IPS-15b (cell line): ENCODE data around the gene MRPL11.

Experiments used
- H3K27me3 ChIP-seq: one replicate; pipeline ENCODE4 v1.6.1; 2013; ENCODE audit warnings: low read length; ENCODE audit not compliant: control insufficient read depth, insufficient read depth
- H3K36me3 ChIP-seq: one replicate; pipeline ENCODE4 v1.6.1; 2013; ENCODE audit warnings: low read length; ENCODE audit not compliant: control insufficient read depth, insufficient read depth
- H3K4me1 ChIP-seq: one replicate; pipeline ENCODE4 v1.6.1; 2013; ENCODE audit warnings: mild to moderate bottlenecking, low read length; ENCODE audit not compliant: control insufficient read depth, insufficient read depth
- H3K4me3 ChIP-seq: one replicate; pipeline ENCODE4 v1.5.1; 2013; ENCODE audit warnings: low read depth, low read length
- H3K9ac ChIP-seq: one replicate; pipeline ENCODE4 v1.6.1; 2013; ENCODE audit warnings: low read depth, mild to moderate bottlenecking, low read length
- H3K9me3 ChIP-seq: one replicate; pipeline ENCODE4 v1.6.1; 2013; ENCODE audit warnings: mild to moderate bottlenecking, low read length; ENCODE audit not compliant: control insufficient read depth, insufficient read depth

MRPL11 gene

GRCh38 chr11:66473608-66474515 lies 35.2 kb upstream of the MRPL11 start:
- Histone ChIP-seq H3K9ac (no peak overlapping the region), H3K4me3 (no peak overlapping the region), H3K9me3 (no peaks in the 10 kb centered on the region), H3K4me1 (no peaks in the 10 kb centered on the region), H3K27me3 (no peaks in the 10 kb centered on the region), H3K36me3 (peaks cover 9% of the 10 kb centered on the region)

DNA sequence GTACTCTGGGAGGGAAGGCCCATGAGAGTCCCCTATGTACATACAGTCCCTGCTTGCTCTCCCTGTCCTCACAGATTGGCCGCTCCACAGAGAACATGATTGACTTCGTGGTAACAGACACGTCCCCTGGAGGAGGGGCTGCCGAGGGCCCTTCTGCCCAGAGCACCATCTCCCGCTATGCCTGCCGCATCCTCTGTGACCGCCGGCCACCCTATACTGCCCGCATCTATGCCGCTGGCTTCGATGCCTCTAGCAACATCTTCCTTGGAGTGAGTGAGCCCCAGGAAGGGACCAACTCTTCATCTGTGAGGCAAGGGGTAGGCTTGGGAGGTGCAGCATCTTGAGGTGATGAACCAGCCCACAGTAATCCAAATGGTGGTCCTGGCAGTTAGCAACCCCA lies 34.5 kb upstream of the MRPL11 start:
- H3K9ac ChIP-seq = no peak overlapping the region
- no peaks in the 10 kb centered on the region for H3K4me1 ChIP-seq
- H3K9me3 ChIP-seq = no peaks in the 10 kb centered on the region
- no peak overlapping the region for H3K4me3 ChIP-seq
- H3K36me3 ChIP-seq = peaks cover 9% of the 10 kb centered on the region
- no peaks in the 10 kb centered on the region for H3K27me3 ChIP-seq

DNA sequence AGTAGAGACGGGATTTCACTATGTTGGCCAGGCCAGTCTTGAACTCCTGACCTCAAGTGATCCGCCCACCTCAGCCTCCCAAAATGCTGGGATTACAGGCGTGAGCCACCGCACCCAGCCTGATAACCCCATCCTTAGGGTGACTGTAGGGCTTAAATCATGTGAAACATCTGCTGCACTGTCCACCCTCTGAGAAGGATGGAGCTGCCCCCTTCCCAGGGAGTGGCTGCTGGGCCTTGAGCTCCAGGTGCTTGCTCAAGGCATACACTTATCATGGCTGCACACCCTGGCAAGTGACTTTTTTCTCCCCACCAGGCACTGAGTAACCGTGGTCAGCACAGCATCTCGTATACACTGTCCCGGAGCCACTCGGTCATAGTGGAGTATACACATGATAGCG lies 33.4 kb upstream of the MRPL11 start:
- no peaks in the 10 kb centered on the region for H3K9me3 ChIP-seq
- H3K4me1 ChIP-seq = peaks cover 2% of the 10 kb centered on the region
- H3K36me3 ChIP-seq = peaks cover 9% of the 10 kb centered on the region
- no peaks in the 10 kb centered on the region for H3K27me3 ChIP-seq
- no peak overlapping the region for H3K9ac ChIP-seq
- H3K4me3 ChIP-seq = no peak overlapping the region

DNA sequence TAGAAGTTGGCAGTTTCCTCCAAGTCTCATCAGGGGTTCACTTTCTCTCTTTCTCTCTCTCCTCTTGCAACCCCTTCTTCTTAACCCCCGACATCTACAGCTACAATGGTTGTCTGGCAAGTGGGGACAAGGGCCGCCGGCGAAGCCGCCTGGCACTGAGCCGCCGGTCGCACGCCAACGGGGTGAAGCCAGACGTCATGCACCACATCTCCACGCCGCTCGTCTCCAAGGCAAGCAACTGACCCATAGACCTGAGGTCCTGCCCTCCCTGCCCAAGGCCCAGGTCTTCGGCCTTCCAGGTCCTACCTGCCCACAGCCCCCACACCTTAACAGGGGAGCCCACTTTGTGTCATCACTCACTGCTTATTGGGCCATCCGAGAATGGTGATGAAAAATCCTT lies 32.5 kb upstream of the MRPL11 start:
- H3K27me3 ChIP-seq = no peaks in the 10 kb centered on the region
- H3K9me3 ChIP-seq = no peaks in the 10 kb centered on the region
- H3K36me3 ChIP-seq = peaks cover 7% of the 10 kb centered on the region
- no peak overlapping the region for H3K4me3 ChIP-seq
- peaks cover 2% of the 10 kb centered on the region for H3K4me1 ChIP-seq
- no peak overlapping the region for H3K9ac ChIP-seq

- Histone ChIP-seq H3K27me3 (no peaks in the 10 kb centered on the region), H3K36me3 (peaks cover 4% of the 10 kb centered on the region), H3K9me3 (no peaks in the 10 kb centered on the region), H3K4me1 (peaks cover 6% of the 10 kb centered on the region), H3K9ac (no peak overlapping the region), H3K4me3 (no peak overlapping the region)
Measured at GRCh38 chr11:66470015-66470414, 31.4 kb upstream of the MRPL11 start.

GRCh38 chr11:66469441-66469840 lies 30.8 kb upstream of the MRPL11 start:
- peaks cover 4% of the 10 kb centered on the region for H3K36me3 ChIP-seq
- H3K4me1 ChIP-seq = peaks cover 10% of the 10 kb centered on the region
- H3K4me3 ChIP-seq = no peak overlapping the region
- no peak overlapping the region for H3K9ac ChIP-seq
- H3K27me3 ChIP-seq = no peaks in the 10 kb centered on the region
- no peaks in the 10 kb centered on the region for H3K9me3 ChIP-seq

DNA sequence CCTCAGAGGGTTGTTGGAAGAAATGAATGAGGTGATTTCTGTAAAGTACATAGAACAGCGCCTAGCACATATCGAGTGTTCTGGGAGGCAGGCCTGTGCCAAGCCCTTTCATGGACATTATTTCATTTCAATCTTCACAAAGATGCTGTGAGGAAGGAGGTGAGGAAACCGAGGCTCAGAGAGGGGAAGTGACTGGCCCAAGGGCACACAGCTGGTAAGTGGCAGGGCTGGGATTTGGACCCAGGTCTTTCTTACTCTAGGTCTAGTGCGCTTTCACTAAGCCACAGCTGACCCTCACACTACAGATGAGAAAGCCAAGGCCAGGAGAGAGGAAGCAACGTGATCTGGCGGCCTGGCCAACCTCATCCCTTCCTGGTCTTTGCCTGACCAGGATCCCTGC lies 30.0 kb upstream of the MRPL11 start:
- Histone ChIP-seq H3K9me3 (no peaks in the 10 kb centered on the region), H3K36me3 (peaks cover 4% of the 10 kb centered on the region), H3K9ac (no peak overlapping the region), H3K4me3 (no peak overlapping the region), H3K4me1 (peaks cover 10% of the 10 kb centered on the region), H3K27me3 (no peaks in the 10 kb centered on the region)

DNA sequence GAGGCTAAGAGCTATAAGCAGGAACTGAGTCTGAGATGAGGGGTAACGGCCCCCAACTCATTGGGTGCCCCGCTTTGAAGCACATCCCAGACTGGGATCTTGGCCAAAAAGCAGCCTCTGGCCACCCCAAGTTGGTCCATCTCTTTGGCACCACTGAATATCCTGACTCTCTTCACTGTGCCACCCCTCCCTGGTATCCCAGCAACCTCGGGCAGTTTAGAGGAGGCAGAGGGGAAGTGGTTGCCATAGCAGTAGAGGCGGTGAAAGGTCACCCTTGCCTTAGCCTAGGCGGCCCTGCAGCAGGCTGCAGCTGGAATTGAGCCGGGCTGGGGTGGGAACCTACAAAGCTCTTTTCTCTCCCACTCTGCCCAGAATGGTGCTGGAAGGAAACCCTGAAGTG lies 29.1 kb upstream of the MRPL11 start:
- no peaks in the 10 kb centered on the region for H3K27me3 ChIP-seq
- H3K9me3 ChIP-seq = no peaks in the 10 kb centered on the region
- H3K36me3 ChIP-seq = peaks cover 4% of the 10 kb centered on the region
- H3K9ac ChIP-seq = no peak overlapping the region
- H3K4me1 ChIP-seq = peaks cover 10% of the 10 kb centered on the region
- H3K4me3 ChIP-seq = peak overlapping the region; percentile 40

DNA sequence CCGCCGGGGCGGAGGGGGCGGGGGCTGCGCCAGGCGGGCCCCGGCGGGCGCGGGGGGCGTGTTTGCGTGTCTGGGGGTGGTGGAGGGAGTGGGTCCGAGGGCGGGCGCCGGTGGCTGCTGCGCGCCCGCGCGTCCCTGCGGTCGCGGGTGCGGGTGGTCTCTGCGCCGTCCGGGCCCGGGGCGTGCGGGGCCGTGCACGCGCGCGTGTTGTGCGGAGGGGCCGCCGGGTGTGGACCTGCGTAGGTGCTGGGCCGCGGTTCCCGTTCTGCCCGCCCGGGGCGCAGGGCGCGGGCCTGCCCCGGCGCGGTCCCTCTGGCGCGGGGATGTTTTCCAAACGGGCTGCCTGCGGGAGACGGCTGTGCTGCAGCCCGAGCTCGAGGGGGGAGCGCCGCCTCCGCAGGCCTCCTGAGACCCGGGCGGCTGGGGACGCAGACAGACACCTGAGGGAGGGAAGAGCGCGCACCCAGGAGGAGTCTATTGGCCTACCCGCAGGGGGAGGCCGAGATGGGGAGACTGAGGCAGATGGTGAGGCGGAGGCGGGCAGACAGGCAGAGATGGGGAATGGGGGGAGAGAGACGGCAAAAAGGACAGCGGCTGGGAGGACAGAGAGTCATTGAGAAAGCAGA lies 28.5 kb upstream of the MRPL11 start:
- H3K4me3 ChIP-seq = peak overlapping the region; percentile 40
- H3K36me3 ChIP-seq = peaks cover 4% of the 10 kb centered on the region
- peaks cover 10% of the 10 kb centered on the region for H3K4me1 ChIP-seq
- no peaks in the 10 kb centered on the region for H3K9me3 ChIP-seq
- H3K9ac ChIP-seq = no peak overlapping the region
- no peaks in the 10 kb centered on the region for H3K27me3 ChIP-seq

DNA sequence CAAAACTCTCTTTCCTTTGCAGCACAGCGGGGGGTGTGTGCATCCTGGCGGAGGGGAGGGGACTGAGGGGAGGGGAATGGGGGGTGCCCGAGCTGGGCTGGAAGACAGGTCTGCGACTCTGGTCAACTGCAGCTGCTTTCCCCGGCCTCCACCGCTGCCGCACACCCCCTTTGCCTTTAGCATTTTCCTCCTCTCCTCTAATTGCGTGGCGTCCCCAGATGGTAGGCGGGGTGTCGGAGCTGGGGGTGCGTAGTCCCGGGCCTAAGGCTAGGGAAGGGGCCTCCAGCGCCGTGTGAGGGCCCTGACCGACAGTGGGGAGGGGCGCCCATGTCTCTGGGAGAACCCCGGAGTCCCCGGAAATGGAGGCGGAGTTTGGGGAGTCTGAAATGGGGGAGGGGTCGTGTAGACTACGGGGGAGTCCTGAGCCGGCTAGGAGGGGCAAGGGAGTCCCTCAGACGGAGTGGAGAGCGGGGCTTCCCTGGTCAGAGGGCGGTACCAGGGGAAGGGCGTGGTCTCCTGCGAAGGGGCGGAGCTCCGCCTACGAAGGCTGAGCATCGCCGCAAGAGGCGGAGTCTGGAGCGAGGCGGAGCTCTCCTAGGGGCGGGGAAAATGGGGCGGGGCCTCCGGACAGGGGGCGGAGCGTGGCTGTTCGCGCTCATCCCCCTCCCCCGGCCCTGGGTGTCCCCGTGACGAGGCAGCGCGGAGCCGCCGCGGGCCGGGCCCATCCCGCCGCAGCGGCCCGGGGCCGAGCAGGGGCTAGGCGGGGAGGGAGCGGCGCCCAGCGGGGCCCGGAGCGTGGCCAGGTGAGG lies 27.8 kb upstream of the MRPL11 start, which contains the start of gene PELI3:
TSS of gene PELI3 (plus strand) at position 681 of the 809 bp plus-strand sequence. CDS start 1,224 bp downstream, outside the sequence.
- H3K9ac ChIP-seq = no peak within 1 kb of the TSS
- no peaks in the 10 kb centered on the region for H3K27me3 ChIP-seq
- H3K9me3 ChIP-seq = no peaks in the 10 kb centered on the region
- H3K36me3 ChIP-seq = peaks cover 4% of the 10 kb centered on the region
- H3K4me3 ChIP-seq = peak within 1 kb of the TSS; percentile 66
- H3K4me1 ChIP-seq = peaks cover 10% of the 10 kb centered on the region

DNA sequence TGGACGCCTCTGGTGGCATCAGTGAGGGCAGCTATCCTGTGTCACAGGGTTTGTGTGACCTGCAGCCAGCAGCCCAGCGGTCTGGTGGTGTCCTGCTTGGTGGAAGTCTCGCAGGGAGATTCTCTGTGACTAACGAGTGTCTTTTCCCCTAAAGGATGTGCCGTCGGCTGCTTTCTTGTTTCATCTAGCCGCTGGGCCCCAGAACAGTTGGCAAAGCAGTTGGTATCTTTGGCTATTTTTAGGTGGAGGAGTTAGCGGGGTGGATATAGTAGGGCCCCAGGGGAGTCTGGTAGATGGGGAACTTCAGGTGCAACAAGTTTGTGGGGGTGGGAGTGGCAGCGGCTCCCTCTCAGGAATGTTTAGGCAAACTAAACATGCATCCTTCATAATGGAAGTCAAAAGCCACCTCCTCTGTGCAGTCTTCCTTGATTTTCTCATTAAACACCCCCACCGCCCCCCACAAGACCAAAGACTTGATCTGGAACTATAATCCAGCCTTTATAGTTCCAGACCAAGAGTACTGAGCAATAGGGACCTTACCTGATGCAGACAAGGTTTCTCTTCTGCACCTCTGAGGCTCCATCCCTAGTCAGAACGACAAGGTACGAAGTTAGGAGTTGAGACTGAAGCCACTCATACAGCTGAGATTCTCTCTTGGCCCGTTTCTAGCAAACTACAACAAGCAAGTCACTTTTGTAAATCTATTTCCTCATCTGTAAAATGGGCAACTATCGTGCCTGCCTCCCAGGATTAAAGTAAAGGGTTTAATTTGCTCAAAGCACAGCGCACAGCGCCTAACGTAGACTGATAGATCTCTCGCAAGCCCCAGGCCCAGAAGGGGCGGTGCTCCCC lies 27.0 kb upstream of the MRPL11 start:
- H3K4me1 ChIP-seq = peaks cover 10% of the 10 kb centered on the region
- peaks cover 4% of the 10 kb centered on the region for H3K36me3 ChIP-seq
- H3K27me3 ChIP-seq = no peaks in the 10 kb centered on the region
- H3K9me3 ChIP-seq = no peaks in the 10 kb centered on the region
- H3K9ac ChIP-seq = no peak overlapping the region
- H3K4me3 ChIP-seq = peak overlapping the region; percentile 66
